SW480 (cell line): ENCODE results near the gene ZBTB3.
A peak's percentile ranks its signal among the peaks of the same experiment; 100 is the strongest.
"Not testable (repeated sequence)": the region's sequence is repeated elsewhere in the genome, so short reads cannot be mapped to it uniquely, and the experiment has no call there.

Experiments
- DNase-seq: peaks from one replicate; pipeline ENCODE4 v3.0.0-alpha.2; 2016; ENCODE audit warnings: low spot score

Gene ZBTB3

GRCh38 chr11:62757846-62758788, 4.2 kb upstream of the ZBTB3 start:
- DNase-seq, result no peak

- no peak for DNase-seq
Measured at GRCh38 chr11:62755086-62755615, 1.2 kb upstream of the ZBTB3 start.

GRCh38 chr11:62752994-62753735, 795 bp downstream of the ZBTB3 start:
- DNase-seq, result no peak

- DNase-seq, result no peak
Measured at GRCh38 chr11:62752177-62752785, 1.7 kb downstream of the ZBTB3 start.

GRCh38 chr11:62749931-62750330, 4.0 kb downstream of the ZBTB3 start:
- not testable (repeated sequence) for DNase-seq

- DNase-seq, result no peak
Measured at GRCh38 chr11:62747475-62748160, 6.3 kb downstream of the ZBTB3 start.

GRCh38 chr11:62737196-62737595, 16.8 kb downstream of the ZBTB3 start:
- no peak for DNase-seq

- DNase-seq, result no peak
Measured at GRCh38 chr11:62732830-62733229, 21.1 kb downstream of the ZBTB3 start.

GRCh38 chr11:62730076-62730475, 23.9 kb downstream of the ZBTB3 start:
- DNase-seq, result not testable (repeated sequence)

GRCh38 chr11:62728171-62728988, 25.6 kb downstream of the ZBTB3 start, which contains the start of gene TTC9C:
TTC9C (plus strand) TSS chr11:62728486; CDS start chr11:62728849, 363 bp downstream.
- DNase-seq, result peak; percentile 91

GRCh38 chr11:62727872-62728170, 26.1 kb downstream of the ZBTB3 start:
- DNase-seq, result peak; percentile 98

- DNase-seq, result peak; percentile 99
Measured at GRCh38 chr11:62727165-62727871, 26.6 kb downstream of the ZBTB3 start, which contains the start of gene HNRNPUL2. HNRNPUL2 (minus strand) TSS chr11:62727457; CDS start chr11:62727156, 301 bp downstream.

- no peak for DNase-seq
Measured at GRCh38 chr11:62726915-62727164, 27.1 kb downstream of the ZBTB3 start.

GRCh38 chr11:62726156-62726914, 27.6 kb downstream of the ZBTB3 start:
- DNase-seq, result no peak

GRCh38 chr11:62725646-62726045, 28.3 kb downstream of the ZBTB3 start:
- DNase-seq, result no peak

- DNase-seq, result no peak
Measured at GRCh38 chr11:62724171-62724570, 29.8 kb downstream of the ZBTB3 start.

- no peak for DNase-seq
Measured at GRCh38 chr11:62721994-62722393, 32.0 kb downstream of the ZBTB3 start.

- DNase-seq, result no peak
Measured at GRCh38 chr11:62719302-62719978, 34.5 kb downstream of the ZBTB3 start.

- no peak for DNase-seq
Measured at GRCh38 chr11:62716816-62717215, 37.1 kb downstream of the ZBTB3 start.
